Measurements from ENCODE around the gene SVEP1.

GRCh38 chr9:110465190-110465589, 114.4 kb downstream of the SVEP1 start:
- TF ChIP-seq CTCF (IDR thresholded peaks at IDR 0.05) (no peak), POLR2A (IDR thresholded peaks at IDR 0.05) (no peak)

All from gastroesophageal sphincter (tissue), 3 donors.